Right lung (tissue), 10 donors: ENCODE data around the gene TMEM30A. TPM values are rescaled to one million over a fixed set of nuclear protein-coding genes. Genes with fewer than 3 reads are reported as not detected.

ENCODE experiments used
- DNase-seq, 2 donors: peaks; one replicate each; pipeline ENCODE4 v3.0.0-alpha.2; 2013
- long read RNA-seq, 8 donors: transcript quantifications; one replicate each; lab custom pipeline, GENCODE V29; 2026
- polyA plus RNA-seq, 5 donors: library from polyadenylated mRNA; unstranded; fragments of 120-200 nt; gene quantifications; one replicate each; pipeline versions ENCODE4 v1.2.1 to v1.2.3, GENCODE V29; 2013; ENCODE audit warnings: inconsistent platforms in 1 of 5, low replicate concordance in 1 of 5; ENCODE audit not compliant: insufficient read length in 5 of 5, insufficient read depth in 1 of 5

TMEM30A gene
- polyA plus RNA-seq = 100 to 1,000 TPM; 119 to 194 (median 169) TPM
- long read RNA-seq, donor 1, full-length matches to known transcripts = 52 of 88 reads
- long read RNA-seq, donor 1, partial matches to known transcripts = 36 of 88 reads
- long read RNA-seq, donor 1, other reads (novel, unspliced or antisense) = 0 of 88 reads
- long read RNA-seq, donor 2, full-length matches to known transcripts = 23 of 30 reads
- long read RNA-seq, donor 2, partial matches to known transcripts = 7 of 30 reads
- long read RNA-seq, donor 2, other reads (novel, unspliced or antisense) = 0 of 30 reads
- long read RNA-seq, donor 3, full-length matches to known transcripts = 28 of 39 reads
- long read RNA-seq, donor 3, partial matches to known transcripts = 11 of 39 reads
- long read RNA-seq, donor 3, other reads (novel, unspliced or antisense) = 0 of 39 reads
- long read RNA-seq, donor 4, full-length matches to known transcripts = 36 of 47 reads
- long read RNA-seq, donor 4, partial matches to known transcripts = 11 of 47 reads
- long read RNA-seq, donor 4, other reads (novel, unspliced or antisense) = 0 of 47 reads
- long read RNA-seq, donor 5, full-length matches to known transcripts = 42 of 95 reads
- long read RNA-seq, donor 5, partial matches to known transcripts = 53 of 95 reads
- long read RNA-seq, donor 5, other reads (novel, unspliced or antisense) = 0 of 95 reads
- long read RNA-seq, donor 6, full-length matches to known transcripts = 57 of 73 reads
- long read RNA-seq, donor 6, partial matches to known transcripts = 16 of 73 reads
- long read RNA-seq, donor 6, other reads (novel, unspliced or antisense) = 0 of 73 reads
- long read RNA-seq, donor 7, full-length matches to known transcripts = 47 of 60 reads
- long read RNA-seq, donor 7, partial matches to known transcripts = 13 of 60 reads
- long read RNA-seq, donor 7, other reads (novel, unspliced or antisense) = 0 of 60 reads
- long read RNA-seq, donor 8, full-length matches to known transcripts = 14 of 19 reads
- long read RNA-seq, donor 8, partial matches to known transcripts = 5 of 19 reads
- long read RNA-seq, donor 8, other reads (novel, unspliced or antisense) = 0 of 19 reads

GRCh38 chr6:75284632-75285282 lies at the start of gene TMEM30A:
TSS of gene TMEM30A (minus strand) at chr6:75284792. CDS start at chr6:75284638, 154 bp downstream.
- peak; percentile 97 to 98 for DNase-seq

- DNase-seq = peak; percentile 48 to 65
Observed at GRCh38 chr6:75333676-75334200, 49.1 kb upstream of the TMEM30A start.

- DNase-seq = no peak
Observed at GRCh38 chr6:75331151-75331550, 46.6 kb upstream of the TMEM30A start.

GRCh38 chr6:75329703-75330102 lies 45.1 kb upstream of the TMEM30A start:
- DNase-seq = no peak

DNA sequence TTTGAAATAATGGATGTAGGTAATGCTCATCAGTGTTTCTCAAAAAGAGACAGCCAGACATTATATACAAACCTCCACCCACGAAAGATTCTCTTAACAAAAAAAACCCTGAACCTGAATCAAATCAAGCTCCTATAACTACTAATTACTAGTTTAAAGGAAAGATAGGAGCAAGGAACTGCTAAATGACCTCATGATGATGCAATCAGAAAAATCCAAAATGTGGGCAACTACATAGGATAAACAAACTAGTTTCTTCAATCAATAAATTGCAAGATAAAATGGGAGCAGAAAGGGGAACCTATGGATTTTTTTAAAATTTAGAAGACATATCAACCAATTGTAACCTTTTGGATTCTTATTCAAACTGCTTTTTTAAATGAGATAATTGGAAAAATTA lies 43.2 kb upstream of the TMEM30A start:
- DNase-seq = no peak

- DNase-seq = no peak
Observed at GRCh38 chr6:75326557-75327258, 42.1 kb upstream of the TMEM30A start.

DNA sequence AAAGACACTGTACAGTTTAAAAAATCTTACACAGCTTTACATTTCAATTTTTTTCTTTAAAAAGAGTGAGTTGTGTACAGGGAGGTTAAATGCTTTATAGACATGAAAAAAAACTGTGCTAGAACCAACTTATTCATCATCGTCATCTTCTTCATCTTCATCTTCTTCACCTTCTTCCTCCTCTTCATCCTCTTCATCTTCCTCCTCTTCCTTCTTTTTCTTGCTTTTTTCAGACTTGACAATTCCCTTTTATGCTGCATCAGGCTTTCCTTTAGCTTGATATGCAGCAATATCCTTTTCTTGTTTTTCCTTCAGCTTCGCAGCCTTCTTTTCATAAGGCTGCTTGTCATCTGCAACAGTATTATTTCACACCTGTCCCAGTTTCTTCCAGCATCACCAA lies 34.3 kb upstream of the TMEM30A start:
- DNase-seq = no peak

DNA sequence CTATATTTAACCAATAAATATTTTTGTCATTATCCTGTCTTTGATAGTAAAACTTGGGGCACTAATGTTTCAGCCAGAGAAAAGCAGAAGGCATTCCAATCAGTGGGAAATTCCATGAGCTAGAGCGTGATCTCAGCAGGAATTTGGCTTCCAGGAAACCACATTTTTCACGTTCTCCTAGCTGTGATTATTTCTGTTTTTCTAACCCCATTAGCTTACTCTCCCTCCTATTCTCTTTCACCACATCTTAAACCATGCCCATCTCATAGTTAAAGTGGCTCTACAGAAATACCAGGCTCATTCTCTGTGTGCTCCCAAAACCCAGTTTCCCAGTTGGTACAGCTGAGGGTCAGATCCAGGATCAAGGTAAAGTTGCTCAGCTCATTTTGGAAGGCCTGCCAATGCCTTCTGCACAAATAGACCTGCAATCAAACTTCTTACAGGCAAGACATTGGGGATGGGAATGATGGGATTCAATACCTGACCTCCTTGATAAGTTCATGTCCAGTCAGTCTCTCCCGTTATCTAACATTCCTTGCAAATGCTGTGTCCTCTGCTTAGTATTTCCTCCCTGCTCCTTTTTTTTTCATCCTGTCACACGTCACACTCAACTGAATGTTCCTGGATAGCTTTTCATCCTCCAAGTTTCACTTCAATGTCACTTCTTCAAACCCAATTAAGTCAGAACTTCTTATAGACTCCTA lies 33.1 kb upstream of the TMEM30A start:
- peak in 1 of 2 donors; percentile 49 for DNase-seq

DNA sequence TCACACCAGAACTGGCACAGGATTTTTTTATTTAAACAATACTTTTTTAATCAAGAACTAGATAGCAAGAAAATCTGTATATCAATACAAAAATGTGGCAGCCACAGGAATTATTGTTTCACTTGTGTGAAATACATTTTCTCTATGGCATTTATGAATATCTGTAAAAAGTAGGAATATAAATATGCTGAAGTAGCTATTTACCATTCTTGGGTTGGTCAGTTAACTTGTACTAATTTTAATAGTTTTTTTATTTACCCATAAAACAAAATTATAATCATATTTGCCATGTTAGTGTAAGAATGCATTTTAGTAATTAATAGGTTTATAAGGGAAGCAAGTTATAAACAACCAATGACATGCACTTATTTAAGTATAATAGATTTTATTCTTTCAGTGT lies 31.4 kb upstream of the TMEM30A start:
- no peak for DNase-seq

DNA sequence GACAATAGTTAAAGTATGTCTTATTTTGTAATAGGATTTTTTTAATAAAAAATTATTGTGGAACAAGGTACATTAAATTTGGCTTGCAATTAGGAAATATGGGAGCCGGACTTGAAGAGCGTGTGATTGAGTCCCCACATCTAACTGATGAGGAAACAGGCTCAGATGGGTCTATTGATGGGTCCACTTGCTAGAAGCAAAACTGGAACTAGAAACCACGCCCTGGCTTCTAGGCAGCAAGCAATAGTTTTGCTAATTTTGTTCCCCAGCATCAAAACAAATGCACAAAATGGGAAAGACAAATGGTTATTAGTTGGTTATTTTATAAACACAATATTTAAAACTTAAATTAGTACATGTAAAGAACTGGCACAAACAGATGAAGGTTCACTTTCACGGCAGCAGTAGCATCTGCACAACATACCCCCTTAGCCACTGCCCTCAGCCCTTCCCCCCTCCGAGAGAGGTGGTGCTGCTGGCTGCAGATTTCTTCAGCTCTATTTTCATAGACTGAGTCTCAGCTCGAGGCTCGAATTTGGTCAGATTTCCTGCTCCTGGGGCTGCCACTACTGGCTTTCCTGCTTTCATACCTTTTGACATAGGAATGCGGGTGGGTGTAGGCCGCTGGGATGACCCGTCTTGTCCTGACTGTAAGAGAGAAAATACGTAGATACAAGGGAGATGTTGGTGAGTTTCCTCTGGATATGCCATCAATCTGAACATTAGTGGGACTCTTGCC lies 23.8 kb upstream of the TMEM30A start:
- no peak for DNase-seq

DNA sequence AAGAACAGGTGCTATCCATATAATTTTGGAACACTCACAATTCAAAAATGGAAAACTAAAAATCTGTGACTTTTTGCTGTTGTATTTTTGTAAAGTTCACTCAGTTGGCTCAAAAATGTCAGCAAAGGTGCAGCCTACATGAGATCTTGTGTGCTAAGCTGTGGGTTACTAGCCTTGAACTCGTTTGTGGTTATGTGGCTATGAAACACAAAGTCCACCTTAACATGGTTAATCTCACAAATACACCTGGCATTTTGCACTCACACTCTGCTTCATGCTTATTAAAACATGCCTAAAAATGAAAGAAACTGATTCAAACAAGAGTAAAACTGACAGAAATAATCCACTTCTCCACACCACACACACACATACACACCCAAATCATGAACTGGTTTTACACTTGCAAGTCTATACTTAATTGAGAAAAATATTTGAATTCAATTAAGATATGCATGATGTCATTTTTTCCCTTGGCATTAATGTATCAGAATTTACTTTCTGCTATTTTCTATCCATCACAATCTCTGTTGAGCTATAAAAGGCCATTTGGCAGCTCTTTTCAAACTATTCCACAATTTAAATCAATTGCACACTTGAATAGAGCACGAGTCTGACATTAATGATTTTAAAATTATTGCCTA lies 22.9 kb upstream of the TMEM30A start:
- DNase-seq = no peak

DNA sequence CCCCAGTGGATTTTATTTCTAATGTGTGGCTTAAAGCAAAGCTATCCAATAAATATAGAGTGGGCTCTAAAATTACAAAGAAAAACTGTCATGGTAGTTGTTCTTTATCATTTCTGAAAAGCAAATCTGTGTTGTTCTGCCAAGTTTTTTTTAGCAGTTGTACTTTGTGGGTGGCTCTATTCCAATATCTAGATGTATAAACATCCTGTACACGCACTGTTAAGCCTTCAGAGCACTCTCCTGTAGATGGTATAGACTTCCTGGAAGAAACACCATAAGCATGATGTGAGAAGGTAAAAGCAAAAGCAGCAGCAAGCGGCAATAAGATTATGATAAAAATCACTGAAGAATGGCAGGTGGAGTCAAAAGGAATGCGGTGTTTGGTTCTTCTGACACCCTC lies 21.5 kb upstream of the TMEM30A start:
- DNase-seq = peak in 1 of 2 donors; percentile 54

DNA sequence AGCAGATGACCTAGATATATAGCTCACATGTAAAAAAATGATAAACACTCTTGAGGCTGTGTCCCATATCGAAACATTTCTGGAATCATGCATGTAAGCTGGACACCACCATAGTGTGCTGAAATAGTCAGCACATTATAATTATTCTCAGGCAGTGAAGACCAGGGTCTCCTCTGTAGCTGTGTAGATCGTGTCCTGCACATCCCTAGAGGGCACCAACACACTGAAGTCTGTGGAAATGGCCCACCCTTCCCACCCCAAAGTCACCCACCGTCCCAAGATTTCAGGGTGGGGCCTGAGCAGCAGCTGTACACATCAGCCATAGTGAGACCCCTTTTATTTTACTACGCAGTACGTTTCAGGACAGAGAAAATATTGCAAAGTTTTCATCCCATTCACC lies 21.0 kb upstream of the TMEM30A start:
- DNase-seq = no peak

- DNase-seq = no peak
Observed at GRCh38 chr6:75302280-75302679, 17.7 kb upstream of the TMEM30A start.

DNA sequence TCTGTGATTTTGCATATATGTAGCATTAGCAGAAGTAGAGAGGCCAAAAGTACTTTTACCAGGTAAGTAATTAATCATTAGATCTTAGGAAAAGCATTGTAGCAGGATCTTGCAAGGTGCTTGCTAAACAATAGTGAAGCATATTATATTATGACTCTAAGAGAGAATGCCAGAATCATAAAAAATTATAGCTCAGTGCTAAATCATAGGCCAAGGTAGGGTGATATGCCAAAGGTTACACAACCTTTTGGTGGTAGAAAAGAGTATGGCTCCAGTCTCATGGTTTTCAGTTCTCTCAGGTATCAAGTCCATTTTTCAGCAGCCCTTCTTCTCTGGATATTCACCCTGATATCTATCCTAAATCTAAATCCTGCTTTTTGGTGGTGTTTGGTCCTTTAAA lies 16.9 kb upstream of the TMEM30A start:
- DNase-seq = no peak

GRCh38 chr6:75301088-75301487 lies 16.5 kb upstream of the TMEM30A start:
- no peak for DNase-seq

DNA sequence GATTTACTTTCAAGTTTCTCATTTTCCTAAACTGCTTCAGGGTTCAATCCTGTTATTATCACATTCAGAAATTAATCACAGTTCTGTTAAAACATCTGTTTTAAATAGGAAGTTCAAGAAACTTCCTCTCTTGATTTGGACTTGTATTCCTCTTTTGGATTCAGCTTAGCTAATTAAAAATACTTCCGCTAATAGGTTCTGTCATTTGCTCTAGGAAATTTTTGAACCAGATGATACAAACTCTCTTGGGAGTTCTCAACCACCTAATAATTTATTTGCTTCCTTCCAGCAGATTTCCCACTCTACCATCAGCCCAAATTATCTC lies 15.9 kb upstream of the TMEM30A start:
- DNase-seq = no peak

- no peak for DNase-seq
Observed at GRCh38 chr6:75299801-75300530, 15.4 kb upstream of the TMEM30A start.
